HG03139 (cell line): Measurements from ENCODE around the gene FBXW11.
"Not testable (repeated sequence)": the region's sequence is repeated elsewhere in the genome, so short reads cannot be mapped to it uniquely, and the experiment has no call there.

Experiments used
- ATAC-seq: cut with Tn5 transposase; IDR thresholded peaks from one replicate; pipeline ENCODE4 v1.9.1; 2021; ENCODE audit not compliant: unreplicated experiment

Gene FBXW11

DNA sequence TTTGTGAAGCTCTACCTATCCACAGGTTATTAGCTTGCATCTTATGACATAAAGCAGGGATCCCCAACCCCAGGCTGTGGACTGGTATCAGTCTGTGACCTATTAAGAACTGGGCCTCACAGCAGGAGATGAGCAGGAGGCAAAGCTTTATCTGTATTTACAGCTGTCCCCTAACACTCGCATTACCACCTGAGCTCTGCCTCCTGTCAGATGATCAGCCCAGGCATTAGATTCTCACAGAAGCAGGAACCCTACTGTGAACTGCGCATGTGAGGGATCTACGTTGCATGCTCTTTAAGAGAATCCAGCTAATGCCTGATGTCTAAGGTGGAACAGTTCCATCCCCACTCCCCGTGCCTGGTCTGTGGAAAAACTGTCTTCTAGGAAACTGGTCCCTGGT is 19.7 kb downstream of the FBXW11 start:
- ATAC-seq = no peak

GRCh38 chr5:171984748-171985419 is 21.6 kb downstream of the FBXW11 start:
- no peak for ATAC-seq

- ATAC-seq = no peak
Measured at GRCh38 chr5:171981847-171982246, 24.6 kb downstream of the FBXW11 start.

GRCh38 chr5:171980792-171981191 is 25.6 kb downstream of the FBXW11 start:
- no peak for ATAC-seq

GRCh38 chr5:171979606-171980005 is 26.8 kb downstream of the FBXW11 start:
- no peak for ATAC-seq

- ATAC-seq = peak; percentile 49
Measured at GRCh38 chr5:171978519-171978918, 27.9 kb downstream of the FBXW11 start.

- no peak for ATAC-seq
Measured at GRCh38 chr5:171978016-171978415, 28.4 kb downstream of the FBXW11 start.

DNA sequence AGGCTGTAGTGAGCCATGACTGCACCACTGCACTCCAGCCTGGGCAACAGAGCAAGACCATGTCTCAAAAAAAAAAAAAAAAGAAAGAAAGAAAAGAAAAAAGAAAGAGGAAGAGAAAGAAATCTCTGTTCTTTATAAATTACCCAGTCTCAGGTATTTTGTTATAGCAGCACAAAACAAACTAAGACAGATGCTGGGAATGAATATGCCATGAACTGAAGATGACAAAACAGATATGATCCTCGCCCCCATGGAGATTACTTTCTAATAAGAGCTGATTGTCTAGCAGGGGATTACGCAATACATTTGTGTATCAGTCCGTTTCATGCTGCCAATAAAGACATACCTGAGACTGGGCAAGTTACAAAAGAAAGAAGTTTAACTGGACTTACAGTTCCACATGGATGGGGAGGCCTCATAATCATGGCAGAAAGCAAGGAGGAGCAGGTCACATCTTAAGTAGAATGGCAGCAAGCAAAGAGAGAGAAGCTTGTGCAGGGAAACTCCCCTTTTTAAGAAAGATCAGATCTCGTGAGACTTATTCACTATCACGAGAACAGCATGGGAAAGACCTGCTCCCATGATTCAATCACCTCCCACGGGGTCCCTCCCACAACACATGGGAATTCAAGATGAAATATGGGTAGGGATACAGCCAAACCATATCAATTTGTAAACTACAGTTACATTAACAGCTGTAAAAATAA is 29.0 kb downstream of the FBXW11 start:
- ATAC-seq = not testable (repeated sequence)

- no peak for ATAC-seq
Measured at GRCh38 chr5:171975877-171976667, 30.4 kb downstream of the FBXW11 start.

DNA sequence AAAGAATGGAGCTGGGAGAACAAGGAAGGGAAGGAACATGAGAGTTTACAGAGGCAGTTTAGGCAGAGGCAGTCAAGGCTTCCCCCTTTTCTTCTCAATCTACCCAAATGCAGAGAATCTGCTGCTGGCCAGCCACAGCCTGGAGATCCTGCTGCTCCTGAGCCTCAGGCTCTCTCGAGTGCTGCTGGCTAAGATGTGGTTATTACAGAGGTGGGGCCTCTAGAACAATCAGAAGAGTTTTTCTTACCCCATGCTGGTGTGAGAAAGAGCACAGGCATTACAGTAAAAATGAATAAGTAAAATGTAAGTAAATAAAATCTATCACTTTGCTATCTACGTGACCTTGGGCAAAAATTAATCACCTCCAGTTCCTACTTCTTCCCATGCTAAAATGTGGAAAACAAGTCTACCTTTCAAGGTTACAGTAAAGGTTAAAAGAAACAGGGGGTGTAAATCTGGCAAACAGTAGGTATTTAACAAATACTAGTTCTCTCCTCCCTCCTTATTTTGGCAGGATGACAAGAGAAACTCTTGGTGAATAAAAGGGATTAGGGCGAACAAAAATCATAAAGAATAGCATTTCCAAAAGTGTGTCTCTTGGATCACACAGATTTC is 31.1 kb downstream of the FBXW11 start:
- ATAC-seq = no peak

DNA sequence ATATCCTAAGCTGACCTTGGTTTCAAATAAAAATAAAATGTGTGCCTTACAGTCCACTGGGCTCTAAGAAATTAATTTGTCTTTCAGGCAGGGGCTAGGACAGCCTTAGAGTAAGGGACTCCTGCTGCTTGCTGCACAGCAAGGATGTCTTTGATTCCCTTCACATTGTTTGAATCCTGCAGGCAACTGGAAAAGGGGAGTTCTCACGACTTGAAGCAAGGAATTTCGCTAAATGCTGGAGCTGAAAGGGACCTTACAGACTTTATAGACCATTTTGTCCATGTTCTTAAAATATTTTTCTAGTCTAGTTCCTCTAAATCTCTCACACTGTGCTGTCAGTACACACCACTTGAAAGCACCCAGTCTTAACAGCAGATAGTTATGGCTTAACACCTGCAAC is 35.6 kb downstream of the FBXW11 start:
- no peak for ATAC-seq

DNA sequence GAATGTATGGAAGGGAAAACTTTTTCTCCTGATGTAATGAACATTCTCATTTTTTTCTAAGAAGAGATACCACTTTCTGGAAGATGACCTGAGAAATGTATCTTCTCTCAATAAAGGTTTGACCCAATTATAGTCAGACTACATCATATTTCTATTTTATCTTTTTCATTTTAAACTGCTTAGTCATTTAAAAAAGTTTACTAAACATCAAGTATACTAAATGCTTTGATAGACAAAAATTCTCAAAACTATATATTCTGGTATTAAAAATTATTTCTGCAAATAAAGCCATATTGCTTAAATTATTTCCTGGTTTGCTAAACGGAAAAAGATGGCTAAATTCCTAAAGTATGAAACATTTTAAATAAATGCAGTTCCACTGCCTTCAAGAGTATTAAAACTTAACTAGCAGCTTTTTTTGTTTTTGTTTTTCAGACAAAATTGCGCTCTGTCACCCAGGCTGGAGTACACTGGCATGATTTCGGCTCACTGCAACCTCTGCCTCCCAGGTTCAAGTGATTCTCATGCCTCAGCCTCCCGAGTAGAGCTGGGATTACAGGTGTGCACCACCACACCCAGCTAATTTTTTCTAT is 37.1 kb downstream of the FBXW11 start:
- ATAC-seq = no peak

DNA sequence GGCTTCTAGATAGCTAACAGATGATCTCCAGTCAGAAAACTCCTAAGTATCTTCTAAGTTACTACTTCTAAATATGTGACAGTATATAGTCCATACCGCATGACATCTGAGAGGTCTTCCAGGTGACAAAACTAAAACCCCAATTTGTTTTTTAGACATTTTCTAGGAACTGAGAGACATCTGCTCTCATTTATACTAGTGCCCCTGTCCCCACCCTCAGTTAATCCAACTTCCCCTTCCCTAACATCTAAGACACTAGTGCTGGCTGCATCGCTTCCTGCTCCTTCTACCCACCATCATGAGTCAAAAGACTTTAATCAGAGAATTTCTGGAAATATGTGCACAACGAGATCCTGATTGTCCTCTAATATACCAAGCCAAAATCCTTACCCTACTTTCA is 37.9 kb downstream of the FBXW11 start:
- ATAC-seq = no peak

DNA sequence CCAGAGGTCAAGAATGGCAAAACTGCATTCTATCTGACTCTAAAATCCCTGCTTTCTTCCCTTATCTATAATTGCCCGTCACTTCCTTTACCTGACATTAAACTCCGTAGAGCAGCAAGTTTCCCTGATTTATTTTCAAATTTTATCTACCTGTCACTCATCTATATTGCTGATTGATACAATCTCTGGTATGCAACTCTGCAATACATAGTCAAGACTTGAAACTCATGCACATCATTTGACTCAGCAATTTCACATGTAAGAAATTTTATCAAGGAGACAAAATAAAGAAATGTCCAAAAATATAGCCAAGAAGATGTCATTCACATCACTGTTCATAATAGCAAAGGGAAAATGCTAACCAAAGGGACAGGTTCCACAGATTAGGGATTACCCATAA is 39.5 kb downstream of the FBXW11 start:
- no peak for ATAC-seq

DNA sequence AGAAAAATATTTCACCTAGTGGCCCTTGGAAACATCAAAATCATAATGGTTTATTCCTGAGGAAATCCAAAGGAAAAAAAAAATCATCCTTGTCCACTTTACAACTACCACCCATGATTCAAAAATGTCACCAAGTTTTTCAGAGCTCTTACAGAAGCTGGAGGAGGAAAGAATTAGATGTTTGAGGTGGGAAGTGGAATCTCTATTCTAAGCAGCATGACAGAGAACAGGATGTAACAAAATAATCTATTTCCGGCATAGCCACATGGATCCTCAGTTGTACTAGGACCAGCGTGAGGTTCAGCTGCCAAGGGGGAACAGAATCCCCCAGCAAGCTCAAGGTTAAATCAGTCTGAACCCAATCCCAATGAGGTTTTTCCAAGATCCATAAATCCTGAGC is 40.2 kb downstream of the FBXW11 start:
- no peak for ATAC-seq

DNA sequence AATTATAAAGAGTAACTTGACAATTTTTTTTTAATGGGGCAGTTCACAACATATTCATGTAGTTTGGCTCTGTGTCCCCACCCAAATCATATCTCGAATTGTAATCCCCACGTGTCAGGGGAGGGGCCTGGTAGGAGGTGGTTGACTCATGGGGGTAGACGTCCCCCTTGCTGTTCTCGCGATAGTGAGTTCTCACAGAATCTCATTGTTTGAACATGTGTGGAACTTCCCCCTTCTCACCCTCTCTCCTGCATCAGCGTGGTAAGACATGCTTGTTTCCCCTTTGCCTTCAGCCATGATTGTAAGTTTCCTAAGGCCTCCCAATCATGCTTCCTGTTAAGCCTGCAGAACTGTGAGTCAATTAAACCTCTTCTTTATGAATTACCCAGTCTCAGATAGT is 40.7 kb downstream of the FBXW11 start:
- no peak for ATAC-seq

GRCh38 chr5:171963416-171963815 is 43.0 kb downstream of the FBXW11 start:
- no peak for ATAC-seq

- ATAC-seq = peak; percentile 64
Measured at GRCh38 chr5:171961117-171961516, 45.3 kb downstream of the FBXW11 start.

- ATAC-seq = no peak
Measured at GRCh38 chr5:171957591-171958251, 48.7 kb downstream of the FBXW11 start.

DNA sequence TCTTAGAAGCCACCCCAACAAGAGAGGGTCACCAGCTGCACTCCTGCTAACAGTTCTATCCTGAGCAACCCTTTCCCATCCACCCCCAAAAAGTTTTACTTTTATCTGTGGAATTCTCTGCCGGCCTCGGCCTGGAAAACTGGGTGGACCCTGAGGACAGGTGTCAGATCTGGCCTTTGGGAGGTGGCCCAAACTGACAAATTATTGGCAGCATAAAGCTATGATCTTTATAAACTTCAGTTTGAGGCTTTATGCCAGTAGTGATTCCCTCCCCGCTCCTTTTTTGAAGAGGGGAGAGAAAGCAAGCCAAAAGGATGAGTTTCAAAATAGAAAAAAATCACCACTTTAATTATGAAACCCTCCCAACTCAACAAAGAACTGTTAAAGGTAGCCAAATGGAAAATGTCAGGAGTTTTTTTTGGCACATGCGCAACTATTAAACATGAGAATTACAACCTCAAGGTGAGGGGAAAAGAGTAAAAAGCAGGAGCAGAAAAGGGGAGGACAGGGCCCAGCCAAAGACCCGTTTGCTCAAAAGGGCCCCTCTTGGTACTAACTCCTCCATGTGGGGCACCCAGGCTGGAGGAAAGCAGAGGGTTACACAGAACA is 49.4 kb downstream of the FBXW11 start:
- ATAC-seq = no peak
